Ishikawa (cell line): ENCODE data around the gene KCNK15.
A peak's percentile ranks its signal among the peaks of the same experiment; 100 is the strongest.

Experiments
- EP300 ChIP-seq: IDR thresholded peaks from 2 replicates; pipeline ENCODE4 v1.6.1; 2012; ENCODE audit warnings: borderline replicate concordance
- TF ChIP-seq, protein P1 (sequence below): IDR thresholded peaks from 2 replicates; pipeline ENCODE4 v1.6.1; 2012; ENCODE audit warnings: low read depth, mild to moderate bottlenecking

DNA sequence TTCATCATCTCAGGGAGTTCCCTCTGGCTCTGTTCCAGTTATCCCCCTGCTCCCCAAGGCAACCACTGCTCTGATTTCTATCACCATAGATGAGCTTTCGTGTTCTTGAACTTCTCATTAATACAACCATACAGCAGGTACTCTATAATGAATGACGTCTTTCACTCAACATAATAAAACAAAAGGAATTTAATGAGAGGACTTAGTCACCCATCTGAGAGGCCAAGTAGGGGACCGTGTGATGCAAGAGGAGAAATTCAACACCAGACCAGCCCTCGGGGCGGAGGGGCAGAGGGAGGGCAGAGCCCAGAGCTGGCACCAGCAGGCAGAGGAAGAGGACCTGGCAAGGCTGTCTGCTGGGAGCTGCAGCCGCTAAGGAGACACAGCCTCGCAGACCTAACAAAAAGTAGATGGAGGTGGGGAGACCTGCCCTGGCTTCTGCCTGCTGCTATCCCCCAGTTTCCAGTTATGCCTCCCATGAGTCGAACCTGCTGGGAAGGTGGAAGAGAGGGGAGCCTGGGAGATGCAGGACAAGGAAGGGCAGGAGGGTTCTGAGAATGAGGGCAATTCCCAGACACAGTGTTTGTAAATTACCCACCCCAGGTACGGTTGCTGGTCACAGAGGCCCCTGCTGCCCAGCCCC is 16.7 kb upstream of the KCNK15 start:
- TF ChIP-seq, protein P1, sequence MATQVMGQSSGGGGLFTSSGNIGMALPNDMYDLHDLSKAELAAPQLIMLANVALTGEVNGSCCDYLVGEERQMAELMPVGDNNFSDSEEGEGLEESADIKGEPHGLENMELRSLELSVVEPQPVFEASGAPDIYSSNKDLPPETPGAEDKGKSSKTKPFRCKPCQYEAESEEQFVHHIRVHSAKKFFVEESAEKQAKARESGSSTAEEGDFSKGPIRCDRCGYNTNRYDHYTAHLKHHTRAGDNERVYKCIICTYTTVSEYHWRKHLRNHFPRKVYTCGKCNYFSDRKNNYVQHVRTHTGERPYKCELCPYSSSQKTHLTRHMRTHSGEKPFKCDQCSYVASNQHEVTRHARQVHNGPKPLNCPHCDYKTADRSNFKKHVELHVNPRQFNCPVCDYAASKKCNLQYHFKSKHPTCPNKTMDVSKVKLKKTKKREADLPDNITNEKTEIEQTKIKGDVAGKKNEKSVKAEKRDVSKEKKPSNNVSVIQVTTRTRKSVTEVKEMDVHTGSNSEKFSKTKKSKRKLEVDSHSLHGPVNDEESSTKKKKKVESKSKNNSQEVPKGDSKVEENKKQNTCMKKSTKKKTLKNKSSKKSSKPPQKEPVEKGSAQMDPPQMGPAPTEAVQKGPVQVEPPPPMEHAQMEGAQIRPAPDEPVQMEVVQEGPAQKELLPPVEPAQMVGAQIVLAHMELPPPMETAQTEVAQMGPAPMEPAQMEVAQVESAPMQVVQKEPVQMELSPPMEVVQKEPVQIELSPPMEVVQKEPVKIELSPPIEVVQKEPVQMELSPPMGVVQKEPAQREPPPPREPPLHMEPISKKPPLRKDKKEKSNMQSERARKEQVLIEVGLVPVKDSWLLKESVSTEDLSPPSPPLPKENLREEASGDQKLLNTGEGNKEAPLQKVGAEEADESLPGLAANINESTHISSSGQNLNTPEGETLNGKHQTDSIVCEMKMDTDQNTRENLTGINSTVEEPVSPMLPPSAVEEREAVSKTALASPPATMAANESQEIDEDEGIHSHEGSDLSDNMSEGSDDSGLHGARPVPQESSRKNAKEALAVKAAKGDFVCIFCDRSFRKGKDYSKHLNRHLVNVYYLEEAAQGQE = no peak
- peak; percentile 96 for TF ChIP-seq EP300
